HG02678 (cell line): Measurements from ENCODE around the gene TFB2M.
"Not testable (repeated sequence)": the region's sequence is repeated elsewhere in the genome, so short reads cannot be mapped to it uniquely, and the experiment has no call there.

Experiments
- ATAC-seq: cut with Tn5 transposase; IDR thresholded peaks from one replicate; pipeline ENCODE4 v1.9.1; 2021; ENCODE audit warnings: mild to moderate bottlenecking, moderate library complexity; ENCODE audit not compliant: unreplicated experiment

TFB2M gene

DNA sequence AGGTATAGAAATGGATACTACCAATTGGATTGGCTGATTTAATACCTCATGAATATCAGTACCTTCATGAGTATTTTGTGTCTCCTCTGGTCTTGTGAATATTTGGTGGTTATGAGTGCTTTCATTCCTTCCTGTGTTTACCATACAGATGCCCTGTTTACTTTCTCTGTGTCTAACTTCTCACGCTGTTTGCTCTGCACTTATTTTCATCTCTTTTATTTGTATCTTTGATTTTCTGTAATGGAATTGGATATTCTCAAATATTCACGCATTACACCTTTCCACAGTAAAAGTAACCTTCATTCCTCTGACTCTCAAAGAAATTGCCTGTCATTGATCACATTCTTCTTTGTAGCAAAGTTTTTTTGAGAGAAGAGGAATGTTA is 17.0 kb upstream of the TFB2M start:
- no peak for ATAC-seq

- no peak for ATAC-seq
Observed at GRCh38 chr1:246582301-246583055, 16.4 kb upstream of the TFB2M start.

DNA sequence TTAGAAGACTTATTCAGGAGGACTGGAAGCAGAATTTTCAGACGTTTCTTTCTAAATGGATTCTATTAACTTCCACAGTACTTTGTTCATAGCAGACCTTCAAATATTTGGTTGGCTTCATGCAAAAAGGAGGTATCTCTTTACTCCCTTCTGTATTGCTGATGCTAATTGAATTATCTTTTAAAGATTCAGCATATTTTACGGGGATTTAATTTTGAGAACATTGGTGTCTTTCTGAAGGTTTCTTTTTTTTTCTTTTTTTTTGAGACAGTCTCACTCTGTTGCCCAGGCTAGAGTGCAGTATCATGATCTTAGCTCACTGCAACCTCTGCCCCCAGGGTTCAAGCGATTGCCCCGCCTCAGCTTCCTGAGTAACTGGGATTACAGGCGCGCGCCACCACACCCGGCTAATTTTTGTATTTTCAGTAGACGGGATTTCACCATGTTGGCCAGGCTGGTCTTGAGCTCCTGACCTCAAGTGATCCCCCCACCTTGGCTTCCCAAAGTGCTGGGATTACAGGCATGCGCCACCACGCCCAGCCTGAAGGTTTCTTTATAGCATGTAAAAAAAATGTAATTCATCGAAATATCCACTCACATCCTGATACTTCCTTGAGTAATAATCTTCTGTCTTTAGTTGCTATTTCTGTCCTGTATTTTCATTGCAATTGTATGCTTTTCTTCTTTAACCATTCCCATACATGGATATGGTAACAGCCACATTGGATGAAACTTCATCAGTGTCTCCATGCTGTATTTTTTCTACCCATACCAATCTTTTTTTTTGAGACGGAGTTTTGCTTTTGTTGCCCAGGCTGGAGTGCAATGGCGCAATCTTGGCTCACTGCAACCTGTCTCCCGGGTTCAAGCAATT is 14.7 kb upstream of the TFB2M start:
- no peak for ATAC-seq

DNA sequence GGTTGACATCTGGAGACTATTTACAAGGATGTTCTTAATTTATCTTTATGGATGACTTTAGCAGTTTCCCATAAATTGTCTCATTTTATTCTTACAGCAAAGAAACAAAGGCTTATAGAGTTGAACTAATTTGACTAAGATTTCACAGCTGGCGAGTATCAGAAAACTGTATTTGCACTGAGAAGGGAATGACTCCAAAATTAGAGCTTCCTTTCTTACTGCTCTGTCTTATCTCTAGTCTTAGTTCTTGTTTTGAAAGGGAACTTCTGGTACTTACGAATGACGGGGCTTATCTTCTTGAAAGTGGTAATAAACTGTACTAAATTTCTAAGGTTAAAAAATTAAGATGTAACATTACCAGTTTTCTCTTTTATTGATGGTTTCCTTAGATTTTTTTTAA is 13.8 kb upstream of the TFB2M start:
- ATAC-seq = peak; percentile 86

DNA sequence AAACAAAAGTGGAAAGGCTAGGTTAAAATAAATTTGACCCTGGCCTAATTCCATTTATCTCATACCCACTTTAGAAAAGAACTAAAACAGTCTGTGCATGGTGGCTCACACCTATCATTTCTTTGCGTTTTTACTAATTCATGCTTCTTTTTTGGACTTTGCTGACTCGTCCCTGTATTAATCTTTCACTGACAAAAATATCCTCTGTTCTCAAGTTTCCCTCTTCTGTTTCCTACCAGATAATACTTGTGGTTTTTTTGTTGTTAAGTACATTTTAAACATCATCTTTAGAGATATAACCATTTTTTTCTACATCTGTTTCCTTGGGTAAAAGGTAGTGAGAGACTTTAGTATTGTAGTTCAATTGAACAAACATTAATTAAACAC is 11.7 kb upstream of the TFB2M start:
- ATAC-seq = no peak

DNA sequence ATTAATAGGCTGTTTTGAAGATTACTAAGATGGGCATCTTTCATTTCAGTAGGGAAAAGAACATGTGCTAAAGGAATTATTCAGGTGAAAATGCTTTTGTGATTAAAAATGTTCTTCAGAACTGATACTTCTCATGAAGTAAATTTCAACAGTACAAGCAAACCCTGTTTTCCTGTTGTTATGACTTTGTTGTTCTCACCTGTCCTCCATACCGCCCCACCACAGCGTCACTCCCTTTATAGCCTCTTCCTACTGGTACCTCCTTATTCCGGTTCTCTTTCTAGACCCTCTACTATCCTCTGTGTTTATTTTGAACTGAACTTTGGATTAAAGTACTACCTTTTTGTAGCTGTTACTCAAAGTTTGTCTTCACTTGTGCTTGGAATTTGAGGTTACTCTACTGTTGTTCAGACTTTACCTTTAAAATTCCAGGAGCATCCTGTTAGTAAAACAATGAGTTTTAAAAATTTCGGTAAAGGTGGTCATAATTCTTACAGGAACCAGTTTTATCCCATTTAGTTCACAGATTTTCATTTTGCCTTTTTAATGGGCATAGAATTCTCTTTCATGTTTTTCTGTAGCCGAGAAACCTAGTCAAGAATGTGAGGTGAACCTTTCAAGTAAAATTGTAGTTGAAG is 11.1 kb upstream of the TFB2M start:
- no peak for ATAC-seq

GRCh38 chr1:246576709-246577032 is 10.6 kb upstream of the TFB2M start:
- ATAC-seq = no peak

DNA sequence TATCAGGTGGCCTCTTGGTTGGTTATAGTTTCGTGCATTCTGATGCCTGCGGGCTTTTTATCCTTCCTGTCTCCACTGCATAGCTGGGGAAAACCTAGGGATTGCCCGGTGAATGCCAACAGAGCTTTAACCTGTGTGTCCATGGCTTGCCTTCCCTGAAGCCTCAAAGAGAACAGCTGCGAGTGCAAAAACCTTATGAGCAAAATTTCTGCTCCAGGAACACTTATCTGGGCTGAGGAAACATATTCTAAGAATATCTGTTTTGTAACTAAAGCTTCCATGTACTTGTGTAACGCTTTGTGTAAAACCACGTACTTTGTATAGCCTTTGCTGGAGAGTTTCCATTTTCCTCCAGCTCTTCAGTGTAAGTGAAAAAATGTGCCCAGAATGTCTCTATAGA is 7.4 kb upstream of the TFB2M start:
- no peak for ATAC-seq

- no peak for ATAC-seq
Observed at GRCh38 chr1:246572785-246573184, 6.7 kb upstream of the TFB2M start.

DNA sequence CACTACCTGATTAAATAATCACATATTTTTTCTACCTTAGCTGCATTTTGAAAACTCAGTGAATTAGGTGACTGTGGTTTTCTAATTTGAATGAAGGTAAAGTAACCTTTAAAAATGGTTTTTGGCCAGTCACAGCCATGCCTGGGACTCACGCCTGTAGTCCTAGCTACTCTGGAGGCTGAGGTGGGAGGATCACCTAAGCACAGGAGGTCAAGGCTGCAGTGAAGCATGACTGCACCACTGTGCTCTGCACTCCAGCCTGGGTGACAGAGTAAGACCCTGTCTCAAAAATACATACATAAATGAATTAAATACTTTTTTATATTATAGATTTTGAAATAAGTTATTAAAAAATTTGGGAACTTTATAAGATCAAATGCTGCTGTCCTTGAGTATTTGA is 5.9 kb upstream of the TFB2M start:
- ATAC-seq = no peak

- ATAC-seq = not testable (repeated sequence)
Observed at GRCh38 chr1:246571309-246571708, 5.2 kb upstream of the TFB2M start.

DNA sequence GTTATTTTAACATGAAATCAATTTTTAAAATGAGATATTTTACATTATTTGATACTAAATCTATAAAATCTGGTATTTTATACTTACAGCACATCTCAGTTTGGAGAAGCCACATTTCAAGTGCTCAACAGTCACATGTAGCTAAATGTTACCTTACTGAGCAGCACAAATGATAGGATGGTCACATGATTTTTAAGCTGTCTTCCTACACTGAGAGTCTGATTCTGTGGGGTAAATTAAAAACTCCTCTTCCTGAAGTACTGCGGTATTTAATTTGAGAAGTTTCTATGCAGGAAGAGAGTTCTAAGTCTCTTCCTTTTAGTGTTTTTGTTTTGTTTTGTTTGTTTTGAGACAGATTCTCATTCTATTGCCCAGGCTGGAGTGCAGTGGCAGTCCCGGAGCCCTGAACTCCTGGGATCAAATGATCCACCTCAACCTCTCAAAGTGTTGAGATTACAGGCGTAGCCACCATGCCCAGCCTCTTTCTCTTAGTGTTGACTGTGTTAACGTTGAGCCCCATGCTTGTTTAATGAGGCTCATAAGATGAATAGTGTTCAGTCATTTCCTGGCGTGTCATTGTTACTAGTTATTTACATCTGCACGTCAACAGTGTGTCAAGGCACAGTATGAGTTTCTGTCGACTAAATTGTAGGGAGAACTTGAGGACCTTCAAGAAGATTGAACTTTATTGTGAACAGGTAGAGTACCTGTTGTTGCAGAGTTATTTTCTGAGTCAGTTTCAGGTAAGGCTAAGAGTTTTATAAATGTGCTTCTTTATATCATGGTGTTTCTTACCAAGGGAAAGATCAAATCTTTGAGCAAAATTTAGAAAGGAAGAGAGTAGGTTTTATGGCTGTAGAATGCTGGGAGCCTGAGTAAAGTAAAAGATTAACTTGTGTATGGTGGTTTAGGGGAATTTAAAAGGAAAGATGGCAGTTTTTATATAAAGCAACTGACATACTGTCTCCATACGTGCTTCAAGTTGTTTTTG is 3.5 kb upstream of the TFB2M start:
- ATAC-seq = no peak

GRCh38 chr1:246567646-246568235 is 1.7 kb upstream of the TFB2M start:
- ATAC-seq = no peak

DNA sequence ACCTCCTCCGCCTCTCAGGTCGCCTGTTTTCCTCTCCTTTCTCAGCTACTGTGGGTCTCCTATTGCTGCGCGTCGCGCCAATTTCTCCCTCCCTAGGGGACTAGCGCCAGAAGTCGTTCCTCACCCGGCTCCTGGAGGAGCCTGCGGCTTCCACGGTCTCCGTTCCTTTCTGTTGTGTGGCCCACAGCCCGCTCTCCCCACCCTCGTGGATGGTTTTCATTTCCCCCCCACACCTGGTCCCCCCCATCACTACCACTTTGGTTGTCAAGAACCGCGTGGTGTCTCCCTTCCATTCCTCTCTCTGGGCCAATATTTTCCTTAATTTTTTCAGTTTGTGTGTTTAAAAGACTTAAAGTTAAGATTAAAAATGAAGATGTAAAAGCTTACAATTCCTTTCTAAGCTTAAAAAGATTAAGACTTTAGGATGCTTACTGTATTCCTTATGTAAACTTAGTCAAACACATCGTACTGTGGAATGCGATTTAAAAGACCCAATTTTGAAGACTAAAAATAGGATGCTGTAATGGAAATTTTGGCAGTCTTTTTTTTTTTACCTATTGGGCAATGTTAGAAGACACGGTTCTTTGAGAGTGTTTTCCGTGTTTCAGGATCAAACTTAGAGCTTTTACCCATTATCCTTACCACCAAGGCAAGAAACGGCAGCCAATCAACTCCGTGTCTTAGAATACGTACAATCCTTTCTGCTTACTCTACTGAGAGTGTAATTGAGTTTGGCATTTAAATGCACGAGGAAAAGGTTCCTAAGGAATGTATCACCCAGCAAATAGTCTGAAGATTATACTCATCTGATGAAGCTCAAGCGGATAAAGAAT is 968 bp upstream of the TFB2M start:
- ATAC-seq = peak; percentile 24

DNA sequence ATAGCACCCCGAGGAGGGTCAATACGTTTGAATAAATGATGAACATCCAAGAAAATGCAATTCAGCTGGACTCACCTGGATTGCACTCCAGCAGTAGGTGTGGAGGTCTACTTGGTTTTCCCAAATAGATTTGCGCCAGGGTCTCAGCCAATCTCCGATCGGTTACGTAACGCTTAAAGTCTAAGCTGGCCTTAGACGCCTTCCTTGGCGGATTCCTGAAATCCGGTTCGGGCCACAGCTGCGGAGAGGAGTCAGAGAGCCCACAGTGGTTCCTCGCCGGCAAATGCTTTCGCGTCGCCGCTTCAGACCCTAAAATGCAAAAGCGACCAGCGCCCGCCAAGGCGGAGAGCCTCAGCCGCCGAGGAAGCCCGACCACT is 322 bp downstream of the TFB2M start:
- ATAC-seq = no peak

DNA sequence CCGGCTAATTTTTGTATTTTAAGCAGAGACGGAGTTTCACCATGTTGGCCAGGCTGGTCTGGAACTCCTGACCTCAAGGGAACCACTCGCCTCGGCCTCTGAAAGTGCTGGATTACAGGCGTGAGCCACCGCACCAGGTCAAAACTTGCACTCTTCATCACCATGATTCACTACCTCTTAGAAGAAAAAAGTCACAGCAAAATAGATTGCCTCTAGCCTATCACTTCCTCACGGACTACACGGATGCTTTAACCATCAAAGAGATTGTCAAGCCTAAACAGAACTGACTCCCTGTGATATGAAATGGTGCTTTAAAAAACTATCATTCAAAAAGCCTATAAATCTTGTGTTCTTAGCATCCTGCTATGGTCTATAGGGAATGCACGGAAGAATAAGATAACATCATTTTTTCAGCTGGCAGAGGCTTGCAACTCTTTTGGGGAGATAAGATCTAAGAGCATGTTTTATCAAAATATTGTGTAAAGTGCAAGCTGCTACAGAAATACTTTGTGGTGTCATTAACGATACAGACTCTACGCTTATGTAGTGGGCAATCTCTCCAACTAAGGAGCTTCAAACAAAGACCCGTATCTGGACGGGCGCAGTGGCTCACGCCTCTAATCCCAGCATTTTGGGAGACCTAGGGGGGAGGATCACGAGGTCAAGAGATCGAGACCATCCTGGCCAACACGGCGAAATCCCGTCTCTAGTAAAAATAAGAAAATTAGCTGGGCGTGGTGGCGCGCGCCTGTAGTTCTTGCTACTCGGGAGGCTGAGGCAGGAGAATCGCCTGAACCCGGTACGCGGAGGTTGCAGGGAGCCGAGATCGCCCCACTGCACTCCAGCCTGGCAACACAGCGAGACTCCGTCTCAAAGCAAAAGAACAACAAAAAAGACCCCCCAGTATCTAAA is 966 bp downstream of the TFB2M start:
- ATAC-seq = no peak

GRCh38 chr1:246560833-246561232 is 5.2 kb downstream of the TFB2M start:
- not testable (repeated sequence) for ATAC-seq

GRCh38 chr1:246559310-246559709 is 6.8 kb downstream of the TFB2M start:
- ATAC-seq = no peak

GRCh38 chr1:246558041-246558440 is 8.0 kb downstream of the TFB2M start:
- no peak for ATAC-seq
